HCT116 (cell line): ENCODE data around the gene CRB1. TPM values are rescaled to one million over a fixed set of nuclear protein-coding genes. Genes with fewer than 3 reads are reported as not detected.

Experiments used
- ATAC-seq: fragments of 200-7000 bp; cut with Tn5 transposase; 2 replicates; pipeline ENCODE4 v1.9.1; 2020; ENCODE audit warnings: mild to moderate bottlenecking, moderate library complexity
- BruUV-seq: library from RNA; stranded (reverse); fragments of 400-500 nt; replicated peaks from 2 replicates; lab custom pipeline; 2021; lab: Mats Ljungman, UMichigan
- CTCF ChIA-PET: fragments of 300-600 bp; sonication (Branson Sonifier 250); formaldehyde crosslinking; loops from one replicate; lab custom pipeline; 2021; ENCODE audit warnings: antibody characterized with exemption; lab: Charles Lee
- POLR2A ChIA-PET: fragments of 300-600, 350-600 bp; sonication (Branson Sonifier 250); formaldehyde crosslinking; loops from one replicate; lab custom pipeline; 2021; ENCODE audit warnings: antibody characterized with exemption; lab: Charles Lee
- RAD21 ChIA-PET, 2 experiments: fragments of 300-600 bp; sonication (Branson Sonifier 250); formaldehyde crosslinking; loops; one replicate each; lab custom pipeline; 2023; ENCODE audit warnings: low total read pairs in 2 of 2; ENCODE audit not compliant: uncharacterized antibody in 2 of 2, unreplicated experiment in 2 of 2, low non-redundant PET in 1 of 2; lab: Charles Lee
- DNase-seq: peaks from one replicate; pipeline ENCODE4 v3.0.0-alpha.2; 2010; ENCODE audit warnings: low read depth, low spot score
- H2AFZ ChIP-seq: fragments of 200-600 bp; shearing (Covaris generic), sonication (generic); 2 replicates; pipeline ENCODE4 v1.6.1; 2017; ENCODE audit warnings: low read depth, mixed run types, mixed read lengths, antibody characterized with exemption, low read length; ENCODE audit not compliant: poor library complexity, severe bottlenecking
- H3K27ac ChIP-seq: 2 replicates; pipeline ENCODE4 v1.5.1; 2012; ENCODE audit warnings: low read depth, low read length
- H3K27me3 ChIP-seq: fragments of 200-600 bp; sonication (generic); 2 replicates; pipeline ENCODE4 v1.6.1; 2016; ENCODE audit warnings: mixed run types, low read length, mixed read lengths; ENCODE audit not compliant: insufficient read depth
- H3K36me3 ChIP-seq, 2 experiments: fragments of 200-500 bp in 1 of 2; fragments of 200-600 bp in 1 of 2; sonication (Bioruptor generic) in 1 of 2; sonication (generic) in 1 of 2; 2 replicates each; pipeline versions ENCODE4 v1.5.1 to v1.6.1; 2014 to 2016; ENCODE audit warnings: low read length in 2 of 2, inconsistent platforms in 1 of 2, mixed read lengths in 1 of 2, mixed run types in 1 of 2; ENCODE audit not compliant: insufficient read depth in 2 of 2, control insufficient read depth in 1 of 2
- H3K4me1 ChIP-seq, 2 experiments: fragments of 200-600 bp in 1 of 2; sonication (generic) in 1 of 2; 2 replicates each; pipeline versions ENCODE4 v1.5.1 to v1.6.1; 2012 to 2017; ENCODE audit warnings: low read length in 2 of 2, inconsistent platforms in 1 of 2, mild to moderate bottlenecking in 1 of 2, mixed read lengths in 1 of 2, mixed run types in 1 of 2, moderate library complexity in 1 of 2; ENCODE audit not compliant: insufficient read depth in 2 of 2, control insufficient read depth in 1 of 2
- H3K4me2 ChIP-seq: fragments of 200-600 bp; sonication (generic); 2 replicates; pipeline ENCODE4 v1.6.1; 2017; ENCODE audit warnings: mixed run types, low read length, mixed read lengths
- H3K4me3 ChIP-seq, 2 experiments: fragments of 200-600 bp in 1 of 2; sonication (generic) in 1 of 2; replicated peaks in 1 of 2; 2 replicates each; pipeline ENCODE4 v1.5.1; 2011 to 2016; ENCODE audit warnings: low read length in 2 of 2, control low read depth in 1 of 2, low read depth in 1 of 2, mild to moderate bottlenecking in 1 of 2, mixed read lengths in 1 of 2, mixed run types in 1 of 2
- H3K79me2 ChIP-seq: fragments of 200-600 bp; sonication (generic); 2 replicates; pipeline ENCODE4 v1.6.1; 2017; ENCODE audit warnings: mild to moderate bottlenecking, mixed run types, low read length, moderate library complexity, mixed read lengths; ENCODE audit not compliant: insufficient read depth
- H3K9ac ChIP-seq: fragments of 200-600 bp; sonication (generic); 2 replicates; pipeline ENCODE4 v1.6.1; 2016; ENCODE audit warnings: low read length, mixed read lengths
- H3K9me2 ChIP-seq: fragments of 200-600 bp; sonication (generic), shearing (Covaris generic); 2 replicates; pipeline ENCODE4 v1.6.1; 2017; ENCODE audit warnings: mixed run types, mild to moderate bottlenecking, moderate library complexity; ENCODE audit not compliant: insufficient read depth
- H3K9me3 ChIP-seq, 2 experiments: fragments of 200-500 bp in 1 of 2; fragments of 200-600 bp in 1 of 2; sonication (Bioruptor generic) in 1 of 2; sonication (generic) in 1 of 2; 2 replicates each; pipeline ENCODE4 v1.6.1; 2014 to 2017; ENCODE audit warnings: low read length in 2 of 2, mixed read lengths in 2 of 2, inconsistent platforms in 1 of 2, low read depth in 1 of 2, mild to moderate bottlenecking in 1 of 2, mixed run types in 1 of 2, moderate library complexity in 1 of 2; ENCODE audit not compliant: control insufficient read depth in 1 of 2, insufficient read depth in 1 of 2
- H4K20me1 ChIP-seq: fragments of 200-600 bp; sonication (generic), shearing (Covaris generic); 2 replicates; pipeline ENCODE4 v1.6.1; 2017; ENCODE audit warnings: mixed run types, mild to moderate bottlenecking, moderate library complexity; ENCODE audit not compliant: insufficient read depth
- CBX3 ChIP-seq: IDR thresholded peaks from 2 replicates; pipeline ENCODE4 v1.6.1; 2012; ENCODE audit warnings: low read depth
- CEBPB ChIP-seq: IDR thresholded peaks from 2 replicates; pipeline ENCODE4 v1.6.1; 2012; ENCODE audit warnings: low read depth
- CTCF ChIP-seq, 3 experiments: fragments of 200-600 bp in 1 of 3; sonication (generic) in 1 of 3; IDR thresholded peaks in 2 of 3; conservative IDR thresholded peaks in 1 of 3; 2 replicates each; pipeline ENCODE4 v1.5.1; 2012 to 2017; ENCODE audit warnings: low read depth in 2 of 3, low read length in 2 of 3, antibody characterized with exemption in 1 of 3, borderline replicate concordance in 1 of 3, control low read depth in 1 of 3, mild to moderate bottlenecking in 1 of 3, mixed read lengths in 1 of 3, mixed run types in 1 of 3, moderate library complexity in 1 of 3; ENCODE audit not compliant: insufficient read depth in 1 of 3
- ELF1 ChIP-seq: IDR thresholded peaks from 2 replicates; pipeline ENCODE4 v1.6.1; 2012; ENCODE audit warnings: low read depth, borderline replicate concordance
- EZH2 ChIP-seq: fragments of 200-600 bp; sonication (generic); IDR thresholded peaks from 2 replicates; pipeline ENCODE4 v1.6.1; 2017; ENCODE audit warnings: antibody characterized with exemption, mixed run types
- FOSL1 ChIP-seq: IDR thresholded peaks from 2 replicates; pipeline ENCODE4 v1.6.1; 2012; ENCODE audit warnings: low read depth
- MAX ChIP-seq: IDR thresholded peaks from 2 replicates; pipeline ENCODE4 v1.6.1; 2012
- POLR2A ChIP-seq: IDR thresholded peaks from 2 replicates; pipeline ENCODE4 v1.7.0; 2011; ENCODE audit warnings: borderline replicate concordance; ENCODE audit not compliant: insufficient read depth, insufficient read length; ENCODE audit errors: extremely low read depth
- POLR2AphosphoS5 ChIP-seq: IDR thresholded peaks from 2 replicates; pipeline ENCODE4 v1.6.1; 2011; ENCODE audit warnings: mild to moderate bottlenecking, low read depth, low read length, moderate library complexity
- REST ChIP-seq: IDR thresholded peaks from 2 replicates; pipeline ENCODE4 v1.6.1; 2012; ENCODE audit warnings: low read depth
- SIN3A ChIP-seq: IDR thresholded peaks from 2 replicates; pipeline ENCODE4 v1.6.1; 2012; ENCODE audit warnings: low read depth
- SP1 ChIP-seq: IDR thresholded peaks from 2 replicates; pipeline ENCODE4 v1.6.1; 2012; ENCODE audit warnings: low read depth
- SRF ChIP-seq: IDR thresholded peaks from 2 replicates; pipeline ENCODE4 v1.6.1; 2012; ENCODE audit warnings: low read depth
- TCF7L2 ChIP-seq: IDR thresholded peaks from 2 replicates; pipeline ENCODE4 v1.7.0; 2011; ENCODE audit warnings: borderline replicate concordance, inconsistent platforms; ENCODE audit not compliant: insufficient read depth, insufficient read length; ENCODE audit errors: extremely low read depth
- YY1 ChIP-seq: IDR thresholded peaks from 2 replicates; pipeline ENCODE4 v1.6.1; 2011; ENCODE audit warnings: low read length, low read depth, moderate library complexity, mild to moderate bottlenecking; ENCODE audit not compliant: insufficient replicate concordance; ENCODE audit errors: extremely low read depth
- ZBTB33 ChIP-seq: IDR thresholded peaks from 2 replicates; pipeline ENCODE4 v1.6.1; 2011; ENCODE audit warnings: mild to moderate bottlenecking, low read length, moderate library complexity; ENCODE audit not compliant: insufficient replicate concordance; ENCODE audit errors: extremely low read depth
- ZFX ChIP-seq: fragments of 450-650 bp; IDR thresholded peaks from 2 replicates; pipeline ENCODE4 v1.6.1; 2017
- intact Hi-C: fragments of 100-400 bp; cut with micrococcal nuclease; formaldehyde crosslinking; loops from 2 replicates; pipeline ENCODE4 v1.10.0; 2022
- total RNA-seq: library from RNA; stranded (reverse); gene quantifications from one replicate; pipeline ENCODE4 v1.2.1, GENCODE V29; 2021; ENCODE audit not compliant: unreplicated experiment

The CRB1 gene
- total RNA-seq, 1 experiment from 2014 or later, result 0.07 TPM

GRCh38 chr1:197342669-197343068 lies 74.6 kb downstream of the CRB1 start:
- ChIA-PET RAD21 (no interaction called here), POLR2A (no interaction called here), CTCF (interaction anchor here (3.7 kb wide), 1 partner anchor 15 kb away, joined by 18 read pairs; no protein-coding TSS in a partner anchor)
- Histone ChIP-seq H2AFZ (no peak overlapping the region), H3K9ac (no peak overlapping the region), H3K9me3 (no peaks in the 10 kb centered on the region), H3K36me3 (no peaks in the 10 kb centered on the region), H3K27ac (no peak overlapping the region), H3K27me3 (no peaks in the 10 kb centered on the region), H3K4me2 (no peak overlapping the region), H3K4me1 (no peaks in the 10 kb centered on the region), H4K20me1 (no peaks in the 10 kb centered on the region), H3K4me3 (no peak overlapping the region), H3K79me2 (no peaks in the 10 kb centered on the region), H3K9me2 (no peaks in the 10 kb centered on the region)
- BruUV-seq, result no TSS peak
- intact Hi-C loops, result no loop called here
- DNase-seq (no peak), ATAC-seq (no peak)
- TF ChIP-seq POLR2AphosphoS5, result no peak
- TF ChIP-seq SP1, result no peak
- TF ChIP-seq ZBTB33, result no peak
- no peak for TF ChIP-seq CEBPB
- no peak for TF ChIP-seq ELF1
- no peak for TF ChIP-seq SIN3A
- TF ChIP-seq EZH2, result no peak
- no peak for TF ChIP-seq MAX
- TF ChIP-seq REST, result no peak
- TF ChIP-seq ZFX, result no peak
- no peak for TF ChIP-seq CTCF (IDR thresholded peaks at IDR 0.05 in 2 of 3, conservative IDR thresholded peaks at IDR 0.05 in 1 of 3; ENCODE audit: borderline replicate concordance in 1 of 3, insufficient read depth in 1 of 3, low read depth in 2 of 3, low read length in 2 of 3)
- no peak for TF ChIP-seq POLR2A
- no peak for TF ChIP-seq SRF
- TF ChIP-seq TCF7L2, result no peak
- TF ChIP-seq CBX3, result no peak
- TF ChIP-seq FOSL1, result no peak
- no peak for TF ChIP-seq YY1
